Natural killer cell (primary cell): Measurements from ENCODE around the gene RUVBL2. TPM values are rescaled to one million over a fixed set of nuclear protein-coding genes. Genes with fewer than 3 reads are reported as not detected.

Source experiments
- ATAC-seq, 3 donors: fragments of 150-1000 bp in 2 of 3; fragments of 200-7000 bp in 1 of 3; cut with Tn5 transposase; 1 replicate in 1 of 3; 2 replicates in 2 of 3; pipeline ENCODE4 v1.10.0; 2021; ENCODE audit warnings: mild to moderate bottlenecking in 2 of 3, moderate library complexity in 2 of 3
- DNase-seq, 2 donors: peaks; one replicate each; pipeline versions ENCODE4 v3.0.0 to v3.0.0-alpha.2; 2013 to 2021; ENCODE audit warnings: mixed read lengths in 1 of 2
- H3K27ac ChIP-seq: one replicate; pipeline ENCODE4 v1.5.1; 2013; ENCODE audit warnings: mild to moderate bottlenecking, low read length
- H3K27me3 ChIP-seq: one replicate; pipeline ENCODE4 v1.6.1; 2013; ENCODE audit warnings: low read length; ENCODE audit not compliant: control insufficient read depth, insufficient read depth
- H3K36me3 ChIP-seq: one replicate; pipeline ENCODE4 v1.6.1; 2013; ENCODE audit warnings: low read length; ENCODE audit not compliant: control insufficient read depth, insufficient read depth
- H3K4me1 ChIP-seq: one replicate; pipeline ENCODE4 v1.6.1; 2013; ENCODE audit warnings: low read length; ENCODE audit not compliant: control insufficient read depth, insufficient read depth
- H3K4me3 ChIP-seq: one replicate; pipeline ENCODE4 v1.5.1; 2013; ENCODE audit warnings: low read length
- H3K9me3 ChIP-seq: one replicate; pipeline ENCODE4 v1.6.1; 2013; ENCODE audit warnings: low read length; ENCODE audit not compliant: control insufficient read depth, insufficient read depth
- H3K27ac Mint-ChIP-seq, 2 donors: one replicate each; pipeline ENCODE4 v1.8.0; 2022; ENCODE audit warnings: mild to moderate bottlenecking in 2 of 2, mixed read lengths in 2 of 2, moderate library complexity in 1 of 2
- H3K27me3 Mint-ChIP-seq, 2 donors: one replicate each; pipeline ENCODE4 v1.8.0; 2022; ENCODE audit warnings: low read depth in 2 of 2, mixed read lengths in 2 of 2
- H3K36me3 Mint-ChIP-seq: one replicate; pipeline ENCODE4 v1.8.0; 2022; ENCODE audit warnings: mixed read lengths
- H3K4me1 Mint-ChIP-seq, 2 donors: one replicate each; pipeline ENCODE4 v1.8.0; 2022; ENCODE audit warnings: mixed read lengths in 2 of 2
- H3K4me3 Mint-ChIP-seq: one replicate; pipeline ENCODE4 v1.8.0; 2022; ENCODE audit warnings: mild to moderate bottlenecking, moderate library complexity, mixed read lengths
- H3K9me3 Mint-ChIP-seq, 2 donors: one replicate each; pipeline ENCODE4 v1.8.0; 2022; ENCODE audit warnings: mixed read lengths in 2 of 2
- WGBS: methylation state at CpG from one replicate; pipeline ENCODE4 v1.1.7; 2013; ENCODE audit warnings: missing lambda C conversion rate; ENCODE audit not compliant: insufficient coverage; 5-methylcytosine and 5-hydroxymethylcytosine counted together
- intact Hi-C: fragments of 100-400 bp; cut with micrococcal nuclease; formaldehyde crosslinking; loops from one replicate; pipeline ENCODE4 v1.14.2; 2022
- total RNA-seq, 4 donors: library from RNA; stranded (reverse); fragments of 120-200 nt in 1 of 4; gene quantifications; one replicate each; pipeline versions ENCODE4 v1.2.3 to v1.2.4, GENCODE V29; 2013 to 2022
- TF ChIP-seq, protein P1 (sequence below): fragments of 200-600 bp; IDR thresholded peaks from one replicate; pipeline ENCODE4 v1.8.0; 2022; ENCODE audit warnings: antibody characterized with exemption

Gene RUVBL2
- total RNA-seq, 3 donors from 2014 or later (not counting 1 experiment from before 2014, with no cell fraction given) = 23.6 to 28.3 (median 26.5) TPM

DNA sequence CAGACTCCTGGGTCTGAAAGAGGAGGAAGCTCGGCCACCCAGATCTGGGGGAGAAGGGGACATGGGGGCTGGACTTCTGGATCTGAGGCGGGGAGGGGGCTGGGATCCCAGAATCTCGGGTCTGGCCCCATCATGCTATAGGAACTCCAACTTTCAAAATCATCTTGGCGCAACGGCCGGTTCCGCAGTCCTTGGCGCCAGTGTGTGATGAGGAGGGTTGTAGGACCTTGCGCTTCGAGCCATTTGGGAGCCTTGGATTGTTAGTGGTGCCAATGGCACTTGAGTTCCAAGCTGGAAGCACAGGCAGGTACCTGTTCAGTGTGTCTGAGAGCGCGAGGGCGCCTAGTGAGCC is 324 bp downstream of the RUVBL2 start:
- H3K4me3 Mint-ChIP-seq = peak overlapping the region; percentile 97
- intact Hi-C loops = loop anchor here (10.0 kb wide), 2 partner anchors 151 to 359 kb away; partner anchors contain the start of gene DBP
- no peaks in the 10 kb centered on the region for H3K27me3 Mint-ChIP-seq
- H3K27ac ChIP-seq = peak overlapping the region; percentile 86
- H3K4me1 ChIP-seq = peaks cover 31% of the 10 kb centered on the region
- WGBS = 2% methylated on average over 13 of the region's 13 CpGs
- TF ChIP-seq, protein P1, sequence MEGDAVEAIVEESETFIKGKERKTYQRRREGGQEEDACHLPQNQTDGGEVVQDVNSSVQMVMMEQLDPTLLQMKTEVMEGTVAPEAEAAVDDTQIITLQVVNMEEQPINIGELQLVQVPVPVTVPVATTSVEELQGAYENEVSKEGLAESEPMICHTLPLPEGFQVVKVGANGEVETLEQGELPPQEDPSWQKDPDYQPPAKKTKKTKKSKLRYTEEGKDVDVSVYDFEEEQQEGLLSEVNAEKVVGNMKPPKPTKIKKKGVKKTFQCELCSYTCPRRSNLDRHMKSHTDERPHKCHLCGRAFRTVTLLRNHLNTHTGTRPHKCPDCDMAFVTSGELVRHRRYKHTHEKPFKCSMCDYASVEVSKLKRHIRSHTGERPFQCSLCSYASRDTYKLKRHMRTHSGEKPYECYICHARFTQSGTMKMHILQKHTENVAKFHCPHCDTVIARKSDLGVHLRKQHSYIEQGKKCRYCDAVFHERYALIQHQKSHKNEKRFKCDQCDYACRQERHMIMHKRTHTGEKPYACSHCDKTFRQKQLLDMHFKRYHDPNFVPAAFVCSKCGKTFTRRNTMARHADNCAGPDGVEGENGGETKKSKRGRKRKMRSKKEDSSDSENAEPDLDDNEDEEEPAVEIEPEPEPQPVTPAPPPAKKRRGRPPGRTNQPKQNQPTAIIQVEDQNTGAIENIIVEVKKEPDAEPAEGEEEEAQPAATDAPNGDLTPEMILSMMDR = no peak
- H3K36me3 ChIP-seq = no peaks in the 10 kb centered on the region
- DNase-seq (no peak), ATAC-seq (no peak)
- peak overlapping the region; percentile 79 for H3K4me3 ChIP-seq
- H3K27ac Mint-ChIP-seq = peak overlapping the region; percentile 94 to 97
- no peaks in the 10 kb centered on the region for H3K9me3 ChIP-seq
- H3K36me3 Mint-ChIP-seq = no peaks in the 10 kb centered on the region
- no peaks in the 10 kb centered on the region for H3K9me3 Mint-ChIP-seq
- H3K4me1 Mint-ChIP-seq = peaks cover 28 to 51% of the 10 kb centered on the region in 2 donors
- H3K27me3 ChIP-seq = no peaks in the 10 kb centered on the region

GRCh38 chr19:48997972-48998371 is 4.3 kb downstream of the RUVBL2 start:
- H3K4me3 Mint-ChIP-seq = no peak overlapping the region
- no peaks in the 10 kb centered on the region for H3K9me3 Mint-ChIP-seq
- 96% methylated on average over 5 of the region's 5 CpGs for WGBS
- H3K27ac Mint-ChIP-seq = no peak overlapping the region
- Histone ChIP-seq H3K27me3 (no peaks in the 10 kb centered on the region), H3K4me1 (peaks cover 15% of the 10 kb centered on the region), H3K36me3 (peaks cover 1% of the 10 kb centered on the region), H3K4me3 (no peak overlapping the region), H3K27ac (no peak overlapping the region), H3K9me3 (no peaks in the 10 kb centered on the region)
- TF ChIP-seq, protein P1 = no peak
- intact Hi-C loops = loop anchor here (10.0 kb wide), 2 partner anchors 147 to 363 kb away; partner anchors contain the start of gene DBP
- peak; percentile 35 to 63 for DNase-seq
- H3K36me3 Mint-ChIP-seq = no peaks in the 10 kb centered on the region
- H3K27me3 Mint-ChIP-seq = no peaks in the 10 kb centered on the region
- peaks cover 11 to 24% of the 10 kb centered on the region in 2 donors for H3K4me1 Mint-ChIP-seq
- no peak for ATAC-seq

- ATAC-seq (peak; percentile 77 to 91 (median 78)), DNase-seq (peak; percentile 42 to 82)
- no peaks in the 10 kb centered on the region for H3K27me3 Mint-ChIP-seq
- Histone ChIP-seq H3K9me3 (no peaks in the 10 kb centered on the region), H3K36me3 (peaks cover 8% of the 10 kb centered on the region), H3K4me1 (peaks cover 4% of the 10 kb centered on the region), H3K27me3 (no peaks in the 10 kb centered on the region), H3K4me3 (no peak overlapping the region), H3K27ac (no peak overlapping the region)
- H3K36me3 Mint-ChIP-seq = no peaks in the 10 kb centered on the region
- TF ChIP-seq, protein P1 = peak; percentile 61
- no peaks in the 10 kb centered on the region for H3K9me3 Mint-ChIP-seq
- intact Hi-C loops = loop anchor here (10.0 kb wide), 2 partner anchors 145 to 365 kb away; partner anchors contain the start of gene DBP
- H3K27ac Mint-ChIP-seq = no peak overlapping the region
- H3K4me3 Mint-ChIP-seq = no peak overlapping the region
- WGBS = 68% methylated on average over 15 of the region's 16 CpGs
- H3K4me1 Mint-ChIP-seq = peaks cover 0 to 13% of the 10 kb centered on the region in 2 donors
These were observed 6.0 kb downstream of the RUVBL2 start for GRCh38 chr19:48999481-49000325.
